ENCODE data around the gene MAGEA10. TPM values are rescaled to one million over a fixed set of nuclear protein-coding genes. Genes with fewer than 3 reads are reported as not detected.

The MAGEA10 gene
- total RNA-seq, 1 experiment from 2014 or later: not detected

DNA sequence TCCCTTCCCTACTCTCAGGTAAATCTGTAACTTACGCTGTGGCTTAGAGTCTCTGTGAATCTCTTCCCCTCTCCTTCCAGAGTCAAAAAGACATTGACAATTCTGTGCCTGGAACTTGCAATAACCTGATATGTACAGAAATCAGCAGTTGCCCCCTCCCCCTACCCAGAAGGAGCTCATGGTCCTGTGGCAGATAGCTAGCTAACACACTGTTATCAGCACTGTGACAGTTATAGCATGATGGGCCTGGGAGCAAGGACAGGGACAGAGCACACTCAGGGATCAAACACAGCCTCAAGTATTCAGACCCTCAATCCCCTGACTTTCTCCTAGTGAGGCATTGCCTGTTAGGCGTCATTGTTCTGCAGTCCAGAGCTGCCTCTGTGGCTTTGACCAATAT, 18.7 kb upstream of the MAGEA10 start:
- no peak overlapping the region for H2BK5ac ChIP-seq (ENCODE audit: insufficient read length, low read length)
- WGBS (ENCODE audit: extremely low coverage, insufficient read length, low lambda C conversion rate): no CpG with 5 or more reads among the region's 2 CpGs

More for the DNA sequence above, 18.7 kb upstream of the MAGEA10 start:
- TF ChIP-seq, protein P1, sequence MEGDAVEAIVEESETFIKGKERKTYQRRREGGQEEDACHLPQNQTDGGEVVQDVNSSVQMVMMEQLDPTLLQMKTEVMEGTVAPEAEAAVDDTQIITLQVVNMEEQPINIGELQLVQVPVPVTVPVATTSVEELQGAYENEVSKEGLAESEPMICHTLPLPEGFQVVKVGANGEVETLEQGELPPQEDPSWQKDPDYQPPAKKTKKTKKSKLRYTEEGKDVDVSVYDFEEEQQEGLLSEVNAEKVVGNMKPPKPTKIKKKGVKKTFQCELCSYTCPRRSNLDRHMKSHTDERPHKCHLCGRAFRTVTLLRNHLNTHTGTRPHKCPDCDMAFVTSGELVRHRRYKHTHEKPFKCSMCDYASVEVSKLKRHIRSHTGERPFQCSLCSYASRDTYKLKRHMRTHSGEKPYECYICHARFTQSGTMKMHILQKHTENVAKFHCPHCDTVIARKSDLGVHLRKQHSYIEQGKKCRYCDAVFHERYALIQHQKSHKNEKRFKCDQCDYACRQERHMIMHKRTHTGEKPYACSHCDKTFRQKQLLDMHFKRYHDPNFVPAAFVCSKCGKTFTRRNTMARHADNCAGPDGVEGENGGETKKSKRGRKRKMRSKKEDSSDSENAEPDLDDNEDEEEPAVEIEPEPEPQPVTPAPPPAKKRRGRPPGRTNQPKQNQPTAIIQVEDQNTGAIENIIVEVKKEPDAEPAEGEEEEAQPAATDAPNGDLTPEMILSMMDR (conservative IDR thresholded peaks at IDR 0.05): no peak
- Histone ChIP-seq H2BK12ac (ENCODE audit: insufficient read length, low read depth, low read length) (no peak overlapping the region), H3T11ph (ENCODE audit: low read length) (no peak overlapping the region), H3K4me1 (ENCODE audit: insufficient read depth, low read length) (no peaks in the 10 kb centered on the region), H3K79me2 (ENCODE audit: insufficient read depth, low read length) (no peaks in the 10 kb centered on the region), H3K27ac (ENCODE audit: insufficient read length, low read depth, low read length) (no peak overlapping the region), H2BK15ac (ENCODE audit: low read depth, low read length) (no peak overlapping the region), H2AFZ (ENCODE audit: low read length) (no peak overlapping the region), H2BK120ac (ENCODE audit: low read depth, low read length, poor library complexity, severe bottlenecking) (no peak overlapping the region), H3K27me3 (ENCODE audit: insufficient read depth, low read length) (no peaks in the 10 kb centered on the region), H3K56ac (ENCODE audit: insufficient read length, low read depth, low read length) (no peak overlapping the region), H3K14ac (ENCODE audit: insufficient read depth, low read length) (no peak overlapping the region), H3K79me1 (ENCODE audit: insufficient read depth, low read depth, low read length, poor library complexity, severe bottlenecking) (no peaks in the 10 kb centered on the region), H4K20me1 (ENCODE audit: control insufficient read depth, insufficient read depth, insufficient read length) (no peaks in the 10 kb centered on the region), H4K8ac (replicated peaks; ENCODE audit: insufficient read length, low read depth, low read length) (no peak overlapping the region), H4K5ac (ENCODE audit: insufficient read length, low read depth, low read length) (no peak overlapping the region), H2AK5ac (ENCODE audit: insufficient read length, low read length) (no peak overlapping the region), H3K9ac (ENCODE audit: extremely low read depth, insufficient read length, low read length) (no peak overlapping the region), H3K4me2 (ENCODE audit: insufficient read depth, insufficient read length, low read length) (no peak overlapping the region), H3K4ac (ENCODE audit: low read depth, low read length) (no peak overlapping the region), H3K23me2 (ENCODE audit: insufficient read length, low read depth, low read length, poor library complexity, severe bottlenecking) (no peaks in the 10 kb centered on the region), H3K23ac (ENCODE audit: insufficient read length, low read depth, low read length) (no peak overlapping the region), H3K18ac (ENCODE audit: insufficient read length, low read depth, low read length) (no peak overlapping the region), H3K9me3 (ENCODE audit: control insufficient read depth, low read depth, low read length) (peaks cover 50% of the 10 kb centered on the region), H4K91ac (ENCODE audit: insufficient read length, low read depth, low read length) (no peak overlapping the region), H2BK20ac (ENCODE audit: low read depth, low read length, poor library complexity, severe bottlenecking) (no peak overlapping the region)
- Mint-ChIP-seq H3K36me3 (ENCODE audit: insufficient read depth in 1 of 3, low read depth in 3 of 3) (peaks cover 0 to 5% (median 0%) of the 10 kb centered on the region in 3 experiments; a peak in 4 of 7 replicates), H3K4me1 (peaks cover 0 to 6% of the 10 kb centered on the region in 2 experiments; a peak in 2 of 4 replicates), H3K4me3 (no peak overlapping the region), H3K9me3 (peaks cover 54 to 56% of the 10 kb centered on the region in 2 experiments), H3K27me3 (ENCODE audit: low read depth) (no peaks in the 10 kb centered on the region), H3K27ac (no peak overlapping the region; a peak in 1 of 7 replicates)
- no peak for DNase-seq
